Stimulated activated CD4-positive, alpha-beta T cell treated with anti-CD3 and anti-CD28 coated beads, Interleukin-15, amount 100 ng/mL, for 1 hour (primary cell): ENCODE measurements around the gene SNRNP40.
"Not testable (repeated sequence)": the region's sequence is repeated elsewhere in the genome, so short reads cannot be mapped to it uniquely, and the experiment has no call there.

Experiments
- DNase-seq, 2 donors: peaks; one replicate each; pipeline ENCODE4 v3.0.0-alpha.2; 2020; ENCODE audit warnings: low read depth in 1 of 2, low spot score in 1 of 2

The SNRNP40 gene

DNA sequence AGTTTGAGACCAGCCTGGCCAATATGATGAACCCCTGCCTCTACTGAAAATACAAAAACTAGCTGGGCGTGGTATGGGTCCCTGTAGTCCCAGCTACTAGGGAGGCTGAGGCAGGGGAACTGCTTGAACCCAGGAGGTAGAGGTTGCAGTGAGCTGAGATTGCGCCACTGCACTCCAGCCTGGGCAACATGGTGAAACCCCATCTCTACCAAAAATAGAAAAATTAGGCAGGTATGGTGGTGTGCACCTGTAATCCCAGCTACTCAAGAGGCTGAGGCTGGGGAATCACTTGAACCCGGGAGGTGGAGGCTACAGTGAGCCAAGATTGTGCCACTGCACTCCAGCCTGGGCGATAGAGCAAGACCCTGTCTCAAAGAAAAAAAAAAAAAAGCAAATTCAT lies 8.8 kb downstream of the SNRNP40 start:
- DNase-seq, result not testable (repeated sequence)

DNA sequence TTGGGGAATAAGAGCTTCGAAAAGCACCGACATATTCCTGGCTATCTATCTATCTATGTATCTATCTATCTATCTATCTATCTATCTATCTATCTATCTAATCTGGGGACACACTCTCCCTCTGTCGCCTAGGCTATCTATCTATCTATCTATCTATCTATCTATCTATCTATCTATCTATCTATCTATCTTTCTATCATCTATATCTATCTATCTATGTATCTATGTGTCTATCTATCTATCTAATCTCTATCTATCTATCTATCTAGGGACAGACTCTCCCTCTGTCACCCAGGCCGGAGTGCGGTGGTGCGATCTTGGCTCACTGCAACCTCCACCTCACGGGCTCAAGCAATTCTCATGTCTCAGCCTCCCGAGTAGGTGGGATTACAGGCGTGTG lies 14.2 kb downstream of the SNRNP40 start:
- DNase-seq, result not testable (repeated sequence)

DNA sequence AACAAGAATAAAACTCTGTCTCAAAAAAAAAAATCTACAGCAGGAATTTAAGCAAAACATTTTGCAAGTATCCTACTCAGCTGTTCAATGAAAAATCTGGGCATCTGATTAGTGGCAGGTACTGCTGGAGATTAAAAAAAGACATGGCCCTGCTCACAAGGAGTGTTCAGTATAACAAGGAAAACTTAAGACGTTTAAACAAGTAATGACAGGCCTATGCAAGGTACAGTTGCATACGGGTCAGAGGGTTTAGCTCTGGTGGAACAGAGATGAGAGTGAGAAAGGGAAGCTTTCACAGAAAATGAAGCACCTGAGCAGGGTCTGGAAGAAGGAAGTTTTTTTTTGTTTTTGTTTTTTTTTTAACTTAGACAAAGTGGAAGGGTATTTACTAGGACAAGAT lies 23.0 kb downstream of the SNRNP40 start:
- DNase-seq, result no peak

DNA sequence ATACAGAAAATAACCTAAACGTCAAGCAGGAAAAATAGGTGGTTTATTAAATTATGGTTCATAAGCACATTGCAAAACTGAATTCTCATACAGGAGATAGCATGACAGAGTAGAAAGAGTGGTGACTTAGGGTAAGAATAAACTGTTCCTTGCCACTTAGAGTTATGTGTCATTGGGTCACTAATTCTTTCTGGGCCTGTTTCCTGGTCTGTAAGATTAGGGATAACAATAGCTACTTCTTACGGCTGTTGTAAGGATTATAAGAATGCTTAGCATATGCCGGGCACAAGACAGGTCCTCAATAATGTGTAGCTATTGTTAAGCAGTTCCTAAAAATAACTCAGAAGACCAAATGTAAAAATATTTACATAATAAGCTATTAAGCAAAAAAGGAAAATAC lies 24.2 kb downstream of the SNRNP40 start:
- no peak for DNase-seq

DNA sequence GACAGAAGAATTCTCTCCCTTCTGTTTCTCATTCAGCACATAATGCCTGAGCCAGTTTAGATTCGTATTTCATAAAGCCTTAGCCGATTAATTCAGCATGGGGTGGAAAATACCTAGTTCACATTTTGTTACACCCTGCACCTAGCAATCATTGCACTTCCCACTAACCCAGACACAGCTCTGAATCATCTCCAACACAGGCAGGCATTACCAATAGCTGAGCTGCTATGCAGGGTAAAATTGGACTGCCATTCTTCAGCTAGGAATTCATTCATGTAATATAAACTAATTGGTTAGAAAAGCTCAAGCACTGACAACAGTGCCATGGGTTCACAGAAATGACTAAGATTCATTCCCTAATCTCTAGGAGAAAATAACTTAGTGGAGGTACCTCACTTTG lies 30.0 kb downstream of the SNRNP40 start:
- no peak for DNase-seq

DNA sequence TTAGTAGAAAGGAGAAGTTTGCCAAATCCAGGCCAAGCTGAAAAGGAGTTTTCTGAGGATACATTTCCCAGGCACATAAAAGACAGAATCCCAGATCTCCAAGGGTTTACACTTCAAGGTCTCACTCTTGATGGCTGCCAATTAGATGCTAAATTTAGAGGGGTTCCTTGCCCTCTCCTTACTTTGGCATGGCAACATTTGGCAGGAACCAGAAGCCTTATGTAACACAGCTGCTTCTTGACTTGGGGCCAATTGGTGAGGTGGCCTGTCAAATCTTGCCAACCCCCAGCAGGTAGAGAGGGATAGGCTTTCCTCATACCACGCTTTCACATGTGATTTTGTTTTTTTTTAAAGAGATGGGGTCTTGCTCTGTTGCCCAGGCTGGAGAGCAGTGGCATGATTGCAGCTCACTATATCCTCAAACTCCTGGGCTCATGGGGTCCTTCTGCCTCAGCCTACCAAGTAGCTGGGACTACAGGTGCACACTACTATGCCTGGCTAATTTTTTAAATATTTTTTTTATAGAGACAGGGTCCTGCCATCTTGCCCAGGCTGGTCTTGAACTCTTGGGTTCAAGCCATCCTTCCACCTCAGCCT lies 31.7 kb downstream of the SNRNP40 start:
- DNase-seq, result no peak

DNA sequence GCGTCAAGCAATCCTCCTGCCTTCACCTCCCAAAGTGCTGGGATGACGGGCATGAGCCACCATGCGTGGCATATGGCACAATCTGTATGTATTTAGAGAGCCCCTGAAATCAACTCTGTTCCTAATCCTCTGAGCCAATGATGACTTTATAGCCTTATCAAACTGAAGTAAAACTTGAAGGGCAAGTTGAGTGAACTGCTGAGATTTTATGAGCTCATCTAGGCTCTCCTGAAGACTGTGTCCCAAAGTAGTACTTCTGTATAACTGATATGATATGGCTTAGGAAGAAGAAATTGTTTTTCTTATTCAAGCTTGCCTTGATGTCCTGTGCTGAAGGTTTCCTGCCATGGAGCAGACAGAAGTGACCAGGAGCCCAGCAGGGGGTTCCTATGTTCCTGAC lies 33.2 kb downstream of the SNRNP40 start:
- no peak for DNase-seq

DNA sequence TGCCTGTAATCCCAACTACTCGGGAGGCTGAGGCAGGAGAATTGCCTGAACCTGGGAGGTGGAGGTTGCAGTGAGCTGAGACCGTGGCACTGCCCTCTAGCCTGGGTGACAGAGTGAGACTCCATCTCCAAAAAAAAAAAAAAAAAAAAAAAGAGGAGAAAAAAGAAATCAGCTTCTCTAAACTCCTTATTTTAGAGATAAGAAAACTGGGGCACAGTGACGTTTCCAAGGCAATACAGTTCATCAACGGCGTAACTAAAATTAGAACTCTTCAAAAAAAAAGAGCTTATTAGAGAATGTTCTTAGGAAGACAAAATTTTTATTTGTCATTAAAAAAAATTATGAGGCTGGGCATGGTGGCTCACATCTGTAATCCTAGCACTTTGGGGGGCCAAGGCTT lies 34.2 kb downstream of the SNRNP40 start:
- not testable (repeated sequence) for DNase-seq

DNA sequence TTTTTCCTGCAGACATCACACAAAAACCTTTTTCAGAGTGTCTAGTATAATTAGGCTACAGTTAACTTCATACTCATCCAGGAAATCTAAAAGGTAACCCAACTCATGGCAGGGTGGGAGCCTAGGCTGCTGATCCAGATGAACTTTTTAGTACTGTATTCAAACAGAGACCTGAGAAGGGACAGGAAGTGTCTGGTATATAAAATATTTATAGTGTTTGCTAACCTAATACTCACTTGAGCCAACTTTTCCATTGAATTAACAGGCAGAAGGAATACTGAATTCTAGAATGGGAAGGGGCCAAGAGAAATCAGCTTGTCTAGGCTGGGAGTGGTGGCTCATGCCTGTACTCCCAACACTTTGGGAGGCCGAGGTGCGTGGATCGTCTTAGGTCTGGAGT lies 34.7 kb downstream of the SNRNP40 start:
- DNase-seq, result no peak

DNA sequence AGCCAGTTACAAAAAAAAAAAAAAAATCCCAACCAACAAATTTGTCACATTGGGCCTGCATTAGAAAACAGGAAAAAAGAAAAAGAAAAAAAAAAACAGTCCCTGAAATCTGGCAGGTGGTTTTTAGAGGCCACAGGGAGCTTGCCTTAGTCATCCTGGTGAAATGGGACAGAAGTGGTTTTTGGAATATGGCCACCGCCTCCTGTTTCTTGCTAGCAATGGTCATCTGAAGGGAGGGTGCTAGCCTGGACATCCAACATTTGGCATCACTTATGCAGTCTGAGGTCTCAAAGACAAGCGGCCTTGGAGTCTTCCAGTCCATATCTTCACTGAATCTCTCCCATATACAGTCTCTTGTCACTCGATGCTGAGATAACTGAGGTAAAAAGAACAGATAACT lies 36.8 kb downstream of the SNRNP40 start:
- no peak for DNase-seq

DNA sequence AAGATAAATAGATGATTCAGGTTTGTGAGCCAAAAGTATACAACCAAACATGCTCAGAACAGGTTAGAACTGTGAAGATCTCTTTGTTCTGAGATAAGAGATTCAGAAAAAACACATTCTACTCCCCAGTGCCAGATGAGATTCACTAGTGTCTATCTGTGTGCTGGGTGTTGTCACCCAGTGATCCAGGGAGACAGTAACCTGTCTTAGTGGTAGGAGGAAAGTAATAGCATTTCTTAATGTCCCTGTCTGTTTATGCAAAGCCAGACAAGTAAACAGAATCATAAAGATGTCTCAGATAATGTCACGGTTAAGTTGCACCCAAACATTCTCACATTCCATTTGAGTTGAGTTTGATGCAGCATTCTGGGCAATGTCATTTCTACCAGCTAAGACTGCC lies 38.0 kb downstream of the SNRNP40 start:
- DNase-seq, result no peak

DNA sequence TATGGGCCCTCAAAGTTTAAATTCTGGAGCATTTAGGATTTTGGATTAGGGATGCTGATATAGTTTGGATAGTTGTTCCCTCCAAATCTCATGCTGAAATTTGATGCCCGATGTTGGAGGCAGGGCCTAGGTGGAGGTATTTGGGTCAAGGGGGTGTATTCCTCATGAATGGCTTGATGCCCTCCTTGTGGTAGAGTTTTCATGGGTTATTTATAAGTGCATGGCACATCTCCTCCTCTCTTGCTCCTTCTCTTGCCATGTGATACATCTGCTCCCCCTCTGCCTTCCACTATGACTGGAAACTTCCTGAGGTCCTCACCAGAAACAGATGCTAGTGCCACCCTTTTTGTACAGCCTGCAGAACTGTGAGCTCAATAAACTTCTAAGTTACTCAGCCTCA lies 39.4 kb downstream of the SNRNP40 start:
- DNase-seq, result no peak

DNA sequence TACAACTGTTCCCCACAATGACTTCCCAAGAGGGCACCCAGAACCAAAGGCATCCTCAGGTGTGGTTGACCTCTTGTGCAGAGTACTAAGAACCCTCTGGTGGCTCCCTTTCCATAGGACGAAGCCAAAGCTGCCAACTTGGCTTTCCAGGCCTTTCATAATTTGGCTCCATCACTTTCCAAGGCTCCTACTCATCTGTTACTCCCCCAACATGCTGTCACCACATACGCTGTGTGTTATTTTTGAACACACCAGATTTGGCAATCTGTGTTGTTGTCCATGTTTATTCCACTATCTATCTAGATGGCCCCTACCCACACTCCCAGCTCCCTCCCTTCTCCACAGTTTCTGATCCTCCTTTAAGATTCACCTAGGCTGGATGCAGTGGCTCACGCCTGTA lies 46.7 kb downstream of the SNRNP40 start:
- no peak for DNase-seq

DNA sequence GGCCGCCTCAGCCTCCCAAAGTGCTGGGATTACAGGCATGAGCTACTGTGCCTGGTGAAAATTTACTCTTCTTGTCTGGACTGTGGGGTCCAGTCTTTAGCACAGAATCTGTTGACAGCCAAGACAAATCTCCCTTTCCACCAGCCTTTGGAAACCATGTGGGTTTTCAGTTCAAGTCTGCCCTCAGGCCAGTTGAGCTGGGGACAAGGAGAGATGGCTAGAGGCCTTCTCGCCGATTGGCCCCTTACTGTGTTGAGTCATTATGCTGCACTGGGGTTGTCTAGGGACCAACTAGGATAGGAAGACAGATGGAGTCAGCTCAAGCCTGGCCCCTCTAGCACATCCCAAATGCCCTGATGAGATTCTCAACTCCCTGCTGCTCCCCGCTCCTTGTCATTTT lies 48.3 kb downstream of the SNRNP40 start:
- no peak for DNase-seq

DNA sequence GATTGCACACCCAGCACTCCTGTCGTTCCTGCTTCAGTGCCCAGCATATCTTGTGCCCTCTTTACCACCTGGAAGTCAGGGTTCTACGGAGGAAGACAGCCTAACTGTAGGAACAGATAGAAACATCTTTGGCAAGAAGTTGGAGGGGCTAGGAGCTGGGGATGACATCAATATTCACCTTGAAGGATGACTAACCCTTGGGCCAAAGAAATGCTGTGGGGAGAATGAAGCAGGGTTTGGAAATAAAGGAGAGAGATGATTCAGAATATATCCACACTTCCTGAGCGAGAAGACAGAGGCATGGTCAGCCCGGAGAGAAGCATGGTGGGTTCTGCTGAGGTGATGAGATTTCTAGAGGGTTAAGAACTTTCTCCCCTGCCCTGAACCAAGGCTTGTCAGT lies 52.3 kb downstream of the SNRNP40 start:
- DNase-seq, result no peak

DNA sequence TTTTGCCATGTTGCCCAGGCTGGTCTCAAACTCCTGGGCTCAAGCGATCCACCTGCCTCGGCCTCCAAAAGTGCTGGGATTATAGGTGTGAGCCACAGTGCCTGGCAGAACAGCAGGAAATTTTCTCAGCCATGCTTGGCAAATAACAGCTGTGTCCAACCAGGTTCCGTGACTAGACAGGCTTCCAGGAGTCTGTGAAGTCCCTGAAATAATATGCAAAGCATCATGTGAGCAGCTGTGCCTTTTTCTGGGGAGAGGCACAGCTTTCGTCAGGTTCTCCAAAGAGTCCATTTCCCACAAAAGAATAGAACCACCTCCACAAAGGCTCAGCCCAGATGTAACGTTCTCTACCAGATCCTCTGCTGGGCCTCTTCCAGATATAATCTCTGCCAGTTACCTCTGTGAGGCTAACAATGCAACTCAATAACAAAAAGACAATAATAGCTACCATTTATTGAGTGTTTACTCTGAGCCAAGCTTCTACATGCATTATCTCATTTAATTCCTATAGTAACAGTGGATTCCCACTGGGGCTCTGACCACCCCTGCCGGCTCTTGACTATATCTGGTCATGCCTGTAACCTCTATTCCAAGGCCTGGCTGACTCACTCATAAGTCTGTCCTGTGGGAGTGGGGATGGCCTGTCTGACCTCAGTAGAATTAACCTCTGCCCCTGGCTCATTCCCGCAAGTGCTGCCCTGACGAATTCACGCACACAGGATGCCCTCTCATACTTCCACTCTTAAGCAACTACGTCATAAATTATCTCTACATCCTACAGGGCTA lies 52.9 kb downstream of the SNRNP40 start:
- DNase-seq, result no peak

DNA sequence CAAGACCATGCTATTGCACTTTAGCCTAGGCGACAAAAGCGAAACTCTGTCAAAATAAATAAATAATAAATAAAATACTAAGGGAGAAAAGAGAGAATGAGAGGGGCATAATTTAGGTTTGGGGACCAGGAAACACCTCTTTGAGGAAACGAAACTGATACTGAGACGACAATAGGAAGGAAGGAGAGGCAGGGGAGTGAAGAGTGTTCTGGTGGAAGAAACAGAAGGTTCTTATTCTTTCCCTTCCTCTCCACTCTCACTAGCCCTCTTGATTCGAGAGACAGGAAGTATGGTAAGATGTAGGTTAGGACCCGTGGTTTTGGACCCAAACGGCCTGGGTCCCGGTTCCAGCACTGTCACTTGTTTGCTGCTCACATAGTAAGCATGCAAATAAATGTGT lies 55.3 kb downstream of the SNRNP40 start:
- no peak for DNase-seq

DNA sequence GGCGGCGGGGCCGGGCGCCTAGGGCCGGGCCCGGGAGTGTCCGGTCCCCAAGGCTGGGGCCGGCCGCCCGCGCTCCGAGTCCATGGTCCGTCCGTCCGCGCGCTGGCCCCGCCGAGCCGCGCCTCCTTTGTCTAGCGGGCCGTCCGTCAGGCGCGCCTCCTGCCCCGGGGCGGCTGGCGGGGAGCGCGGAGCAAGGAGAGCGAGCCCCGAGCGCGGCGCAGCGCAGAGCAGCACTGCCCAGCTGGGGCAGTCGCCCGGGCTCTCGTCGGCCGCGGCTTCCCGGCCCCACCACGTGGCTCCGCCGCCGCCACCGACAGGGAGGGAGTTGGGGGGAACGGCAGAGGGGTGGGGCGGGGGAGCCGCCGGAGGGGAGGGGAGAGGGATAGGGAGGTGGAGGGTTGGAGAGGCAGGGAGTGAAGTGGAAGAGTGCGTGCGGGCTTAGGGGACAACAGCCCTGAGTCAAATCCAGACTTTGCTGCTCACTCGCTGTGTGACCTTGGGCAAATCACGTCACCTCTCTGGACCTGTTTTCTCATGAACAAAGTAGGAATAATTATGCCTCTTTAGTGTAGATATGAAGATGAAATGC lies 56.8 kb downstream of the SNRNP40 start, which contains the start of gene NKAIN1:
NKAIN1 (minus strand) TSS at position 235 of the 589 bp plus-strand sequence. CDS start 340 bp downstream, outside the sequence.
- DNase-seq, result no peak

DNA sequence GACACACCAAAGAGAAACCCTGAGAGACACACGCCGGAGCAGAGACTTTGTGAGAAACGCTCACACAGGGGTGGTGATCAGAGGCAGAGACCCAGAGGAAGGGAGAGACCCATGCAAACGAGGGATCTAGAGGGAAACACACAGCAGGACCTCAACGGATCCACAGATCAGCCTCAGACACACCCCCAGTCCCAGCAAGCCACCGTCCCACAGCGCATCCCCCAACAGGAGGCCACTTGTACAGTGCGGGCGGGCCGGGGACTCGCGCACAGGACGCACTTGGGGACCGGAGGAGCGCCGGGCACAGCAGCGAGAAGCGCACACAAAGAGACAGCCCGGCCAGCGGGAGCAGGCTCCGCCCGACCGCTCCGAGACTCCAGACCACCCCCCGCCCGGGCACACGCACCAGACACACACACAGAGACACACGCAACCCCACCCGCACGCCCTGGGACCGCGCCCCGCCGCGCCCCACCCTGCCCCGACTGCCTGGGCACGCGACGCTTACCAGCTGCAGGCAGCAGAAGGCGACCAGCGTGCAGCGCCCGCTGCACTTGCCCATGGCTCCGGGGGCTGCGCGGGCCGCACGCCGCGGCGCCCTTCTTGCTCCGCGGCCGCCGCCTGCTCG lies 57.5 kb downstream of the SNRNP40 start:
- no peak for DNase-seq

DNA sequence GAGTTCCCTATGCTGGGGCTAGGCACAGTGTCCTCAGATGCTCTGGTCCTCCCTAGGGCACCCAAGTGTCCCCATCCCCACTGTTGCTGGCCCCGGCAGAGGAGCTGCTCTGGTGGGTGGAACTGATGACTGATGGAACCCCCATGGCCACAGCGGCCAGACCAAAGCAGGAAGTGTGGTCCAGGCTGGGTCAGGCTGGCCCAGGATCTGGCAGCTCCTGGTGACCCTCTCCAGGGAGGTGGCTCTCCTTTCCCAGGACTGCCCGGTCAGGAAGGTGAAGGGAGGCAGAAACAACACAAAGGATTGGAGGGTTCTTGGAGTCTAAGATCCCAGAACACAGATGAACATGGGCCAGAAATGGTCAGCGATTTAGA lies 58.0 kb downstream of the SNRNP40 start:
- DNase-seq, result no peak

DNA sequence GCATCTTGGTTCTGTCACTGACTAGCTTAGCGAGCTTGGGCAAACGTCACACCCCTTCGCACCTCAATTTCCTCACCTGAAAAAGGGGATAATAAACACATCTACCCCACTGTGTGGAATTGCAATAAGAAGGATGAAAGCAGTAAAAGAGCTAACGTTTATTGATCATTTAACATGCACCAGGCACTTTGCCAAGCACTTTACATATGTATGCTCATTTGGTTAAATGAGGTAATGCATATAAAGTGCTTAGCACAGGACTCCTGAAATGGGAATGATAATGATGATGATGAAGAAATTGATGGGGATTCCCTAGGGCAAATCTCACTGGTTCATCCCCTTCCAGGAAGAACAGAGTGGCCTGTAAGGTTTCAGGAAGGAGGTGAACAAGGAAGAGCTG lies 61.7 kb downstream of the SNRNP40 start:
- no peak for DNase-seq

DNA sequence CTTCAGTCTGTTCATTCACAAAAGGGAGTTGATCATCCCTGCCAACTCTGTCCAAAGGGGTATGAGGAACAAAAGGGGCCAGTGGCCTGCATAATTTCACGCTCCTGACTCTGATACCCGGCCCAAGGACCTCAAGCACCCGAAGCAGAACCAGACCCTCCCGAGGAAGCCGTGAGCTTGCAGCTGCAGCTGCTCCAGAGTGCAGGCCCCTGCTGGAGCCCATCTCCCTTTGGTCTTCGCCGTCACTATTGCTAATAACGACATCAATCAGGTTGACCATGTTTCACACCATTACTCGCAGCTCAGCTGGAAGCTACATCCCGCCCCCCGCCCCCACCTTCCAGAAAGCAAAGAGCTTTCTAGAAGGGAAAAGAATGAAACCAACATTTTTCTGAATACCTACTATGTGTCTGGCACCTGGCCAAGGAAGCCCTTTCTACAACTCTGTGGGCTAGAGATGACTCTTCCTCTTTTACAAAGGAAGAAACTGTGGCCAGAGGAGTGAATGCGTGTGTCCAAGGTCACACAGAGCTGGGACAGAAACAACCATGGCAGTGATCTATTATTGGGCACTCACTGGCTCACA lies 62.4 kb downstream of the SNRNP40 start:
- no peak for DNase-seq
